HepG2 (cell line): Measurements from ENCODE around the gene HID1. TPM values are rescaled to one million over a fixed set of nuclear protein-coding genes. Genes with fewer than 3 reads are reported as not detected.

Experiments used
- ATAC-seq: fragments of 200-7000 bp; cut with Tn5 transposase; 3 replicates; pipeline ENCODE4 v1.9.1; 2020; ENCODE audit warnings: mild to moderate bottlenecking, moderate library complexity
- BruUV-seq: library from RNA; stranded (reverse); fragments of 400-500 nt; replicated peaks from 2 replicates; lab custom pipeline; 2021; lab: Mats Ljungman, UMichigan
- CTCF ChIA-PET: fragments of 300-600 bp; formaldehyde crosslinking; extraction: SDS; loops from one replicate; lab custom pipeline; 2021; ENCODE audit warnings: low total read pairs, inconsistent platforms, low intra/inter-chr PET ratio; lab: Yijun Ruan, JAX
- POLR2A ChIA-PET: fragments of 350-600 bp; sonication (Branson Sonifier 250); formaldehyde crosslinking; loops from one replicate; lab custom pipeline; 2020; ENCODE audit warnings: antibody characterized with exemption, inconsistent platforms; lab: Yijun Ruan, JAX
- DNase-seq: peaks from one replicate; pipeline ENCODE4 v3.0.0-alpha.2; 2015; ENCODE audit warnings: low spot score
- FAIRE-seq: peaks from 3 replicates; lab custom pipeline; 2011; peaks lifted over from hg19 to GRCh38; lab: Jason Lieb, UNC
- H2AFZ ChIP-seq: one replicate; pipeline ENCODE4 v1.6.1; 2011; ENCODE audit warnings: low read length, inconsistent platforms
- H3K27ac ChIP-seq: fragments of 300-600 bp; 3 replicates; pipeline ENCODE4 v1.8.0; 2011; ENCODE audit warnings: mixed run types, mild to moderate bottlenecking, mixed read lengths, low read length, inconsistent platforms; ENCODE audit not compliant: insufficient read depth; ENCODE audit errors: extremely low read length
- H3K27me3 ChIP-seq, 2 experiments: fragments of 200-600 bp in 1 of 2; 2 replicates in 1 of 2; 3 replicates in 1 of 2; pipeline versions ENCODE4 v1.6.0 to v1.8.0; 2011; ENCODE audit warnings: low read length in 2 of 2, mild to moderate bottlenecking in 2 of 2, moderate library complexity in 2 of 2, inconsistent platforms in 1 of 2; ENCODE audit not compliant: insufficient read depth in 2 of 2, control insufficient read depth in 1 of 2
- H3K36me3 ChIP-seq, 2 experiments: fragments of 200-600 bp in 1 of 2; replicated peaks in 1 of 2; 2 replicates in 1 of 2; 3 replicates in 1 of 2; pipeline versions ENCODE4 v1.5.1 to v1.8.0; 2011; ENCODE audit warnings: low read length in 2 of 2, inconsistent platforms in 1 of 2; ENCODE audit not compliant: insufficient read depth in 2 of 2, control insufficient read depth in 1 of 2
- H3K4me1 ChIP-seq: 2 replicates; pipeline ENCODE4 v1.5.1; 2012; ENCODE audit warnings: low read length, inconsistent platforms; ENCODE audit not compliant: insufficient read depth
- H3K4me2 ChIP-seq: 2 replicates; pipeline ENCODE4 v1.6.0; 2011; ENCODE audit warnings: low read depth, low read length, inconsistent platforms
- H3K4me3 ChIP-seq, 3 experiments: fragments of 200-600 bp in 1 of 3; sonication (generic), shearing (Covaris generic) in 1 of 3; replicated peaks in 1 of 3; 2 replicates each; pipeline ENCODE4 v1.5.1; 2011 to 2016; ENCODE audit warnings: low read length in 3 of 3, inconsistent platforms in 2 of 3, low read depth in 2 of 3, mild to moderate bottlenecking in 2 of 3, control low read depth in 1 of 3, mixed read lengths in 1 of 3; ENCODE audit not compliant: insufficient read depth in 1 of 3
- H3K79me2 ChIP-seq: one replicate; pipeline ENCODE4 v1.6.1; 2011; ENCODE audit warnings: low read length, inconsistent platforms; ENCODE audit not compliant: insufficient read depth
- H3K9ac ChIP-seq: 2 replicates; pipeline ENCODE4 v1.6.0; 2011; ENCODE audit warnings: mild to moderate bottlenecking, low read depth, low read length, inconsistent platforms; ENCODE audit not compliant: insufficient read depth
- H3K9me3 ChIP-seq: 2 replicates; pipeline ENCODE4 v1.5.1; 2012; ENCODE audit warnings: mild to moderate bottlenecking, low read length
- H4K20me1 ChIP-seq: 2 replicates; pipeline ENCODE4 v1.6.0; 2011; ENCODE audit warnings: inconsistent platforms, mild to moderate bottlenecking, low read length, moderate library complexity; ENCODE audit not compliant: insufficient read depth
- AKAP8 ChIP-seq: sonication (generic); formaldehyde crosslinking; IDR thresholded peaks from 2 replicates; pipeline ENCODE4 v1.5.1; 2020; ENCODE audit warnings: mild to moderate bottlenecking, missing genetic modification reagents
- KDM5B ChIP-seq: sonication (generic); formaldehyde crosslinking; IDR thresholded peaks from 2 replicates; pipeline ENCODE4 v1.4.0; 2020; ENCODE audit warnings: missing genetic modification reagents, mild to moderate bottlenecking, borderline replicate concordance
- MTA3 ChIP-seq: sonication (generic); formaldehyde crosslinking; IDR thresholded peaks from 2 replicates; pipeline ENCODE4 v1.4.0; 2020; ENCODE audit warnings: missing genetic modification reagents
- SKI ChIP-seq: fragments of 450-650 bp; IDR thresholded peaks from one replicate; pipeline ENCODE4 v1.6.1; 2018; ENCODE audit warnings: mild to moderate bottlenecking; ENCODE audit not compliant: partially characterized antibody
- SKIL ChIP-seq: sonication (generic); formaldehyde crosslinking; IDR thresholded peaks from 2 replicates; pipeline ENCODE4 v1.8.0; 2022; ENCODE audit warnings: missing genetic modification reagents, mild to moderate bottlenecking, moderate library complexity, borderline replicate concordance
- TOPORS ChIP-seq: sonication (generic); formaldehyde crosslinking; IDR thresholded peaks from 2 replicates; pipeline ENCODE4 v1.8.0; 2023; ENCODE audit warnings: mild to moderate bottlenecking, missing genetic modification reagents
- ZBTB4 ChIP-seq: sonication (generic); formaldehyde crosslinking; IDR thresholded peaks from 2 replicates; pipeline ENCODE4 v1.4.0; 2020; ENCODE audit warnings: missing genetic modification reagents, mild to moderate bottlenecking, borderline replicate concordance
- ZNF329 ChIP-seq: sonication (generic); formaldehyde crosslinking; IDR thresholded peaks from 2 replicates; pipeline ENCODE4 v1.9.0; 2021; ENCODE audit warnings: low read depth, mild to moderate bottlenecking, missing genetic modification reagents
- ZNF44 ChIP-seq: sonication (generic); formaldehyde crosslinking; IDR thresholded peaks from 2 replicates; pipeline ENCODE4 v1.5.1; 2020; ENCODE audit warnings: mild to moderate bottlenecking, missing genetic modification reagents
- ZNF687 ChIP-seq: sonication (generic); formaldehyde crosslinking; IDR thresholded peaks from 2 replicates; pipeline ENCODE4 v1.5.1; 2020; ENCODE audit warnings: mild to moderate bottlenecking, missing genetic modification reagents, moderate library complexity
- WGBS: methylation state at CpG from one replicate; pipeline ENCODE4 v1.1.6; 2017; ENCODE audit warnings: low lambda C conversion rate; 5-methylcytosine and 5-hydroxymethylcytosine counted together
- in situ Hi-C: cut with HindIII; loops from 2 replicates; pipeline ENCODE4 v1.10.0; 2017; ENCODE audit warnings: low pct_unique_long_range_greater_than_20kb; ENCODE audit not compliant: extremely low pct_ligation_motif_present
- intact Hi-C: fragments of 100-400 bp; cut with micrococcal nuclease; formaldehyde crosslinking; loops from one replicate; pipeline ENCODE4 v1.10.0; 2022; ENCODE audit not compliant: unreplicated experiment
- polyA plus RNA-seq, 8 experiments: library from polyadenylated mRNA; depleted of rRNA in 3 of 8; stranded (reverse) in 7 of 8; unstranded in 1 of 8; fragments of >200 nt; fragmentation: Illumina TruSeq in 4 of 8; extraction: Trizol in 4 of 8; gene quantifications; 2 replicates each; pipeline versions ENCODE4 v1.2.1 to v1.2.3, GENCODE V29; 2011 to 2016; ENCODE audit warnings: low read depth in 4 of 8, missing spikeins in 1 of 8, mixed read lengths in 1 of 8; ENCODE audit not compliant: insufficient read depth in 1 of 8
- total RNA-seq, 5 experiments: library from RNA; depleted of rRNA; stranded (reverse); fragments of >200 nt; fragmentation: Illumina TruSeq; extraction: Trizol; gene quantifications; 2 replicates each; pipeline ENCODE4 v1.2.3, GENCODE V29; 2016; ENCODE audit warnings: low read depth in 1 of 5

HID1 gene
- total and polyA plus RNA-seq, 2 of the 13 experiments (the other 11 are each of a cell fraction or from before 2014, with no cell fraction given), result 2.1 to 10.6 TPM

- TF ChIP-seq ZBTB4, result no peak
- no peak for TF ChIP-seq ZNF44 (CRISPR knock-in tag)
- TF ChIP-seq SKIL, result no peak
- no peak for TF ChIP-seq SKI
- no peak for TF ChIP-seq MTA3 (CRISPR knock-in tag)
- TF ChIP-seq, all 625 proteins: peak for 0
These were observed 23.0 kb downstream of the HID1 start (continued) for GRCh38 chr17:74949455-74950115.

GRCh38 chr17:74947041-74947754 is 25.4 kb downstream of the HID1 start:
- ATAC-seq (no peak), DNase-seq (no peak), FAIRE-seq (no peak)
- H2AFZ ChIP-seq, result no peak overlapping the region
- intact Hi-C loops, result no loop called here
- in situ Hi-C loops, result no loop called here
- no peaks in the 10 kb centered on the region for H4K20me1 ChIP-seq
- POLR2A ChIA-PET, result no interaction called here
- H3K36me3 ChIP-seq, result no peaks in the 10 kb centered on the region
- no peak overlapping the region for H3K27ac ChIP-seq
- no peaks in the 10 kb centered on the region for H3K79me2 ChIP-seq
- no peak overlapping the region for H3K9ac ChIP-seq
- peaks cover 18 to 69% of the 10 kb centered on the region in 2 experiments for H3K27me3 ChIP-seq
- H3K4me2 ChIP-seq, result no peak overlapping the region
- H3K4me1 ChIP-seq, result no peaks in the 10 kb centered on the region
- 42% methylated on average over 8 of the region's 17 CpGs for WGBS
- CTCF ChIA-PET, result no interaction called here
- H3K4me3 ChIP-seq, result no peak overlapping the region
- BruUV-seq, result no TSS peak
- H3K9me3 ChIP-seq, result no peaks in the 10 kb centered on the region
- TF ChIP-seq TOPORS (CRISPR knock-in tag) (no peak), KDM5B (CRISPR knock-in tag) (no peak), ZNF329 (CRISPR knock-in tag) (peak; percentile 97), AKAP8 (CRISPR knock-in tag) (no peak), ZNF687 (CRISPR knock-in tag) (peak; percentile 9; the same call in 1 of the 2 replicates)
